WTC11 (cell line): ENCODE data around the gene CXCL6. TPM values are rescaled to one million over a fixed set of nuclear protein-coding genes. Genes with fewer than 3 reads are reported as not detected.

Source experiments
- ATAC-seq: fragments of 200-7000 bp; cut with Tn5 transposase; 2 replicates; pipeline ENCODE4 v1.10.0; 2021; ENCODE audit warnings: mild to moderate bottlenecking, moderate library complexity
- CTCF ChIA-PET: fragments of 300-600 bp; sonication (Branson Sonifier 250); formaldehyde crosslinking; loops from one replicate; lab custom pipeline; 2021; ENCODE audit warnings: antibody characterized with exemption; lab: Charles Lee
- POLR2A ChIA-PET: fragments of 350-600 bp; sonication (Branson Sonifier 250); formaldehyde crosslinking; loops from one replicate; lab custom pipeline; 2021; ENCODE audit warnings: antibody characterized with exemption; lab: Charles Lee
- DNase-seq: peaks from one replicate; pipeline ENCODE4 v3.0.0; 2021; ENCODE audit warnings: low spot score
- H3K27ac Mint-ChIP-seq: 2 replicates; pipeline ENCODE4 v1.8.0; 2021; ENCODE audit warnings: mixed read lengths
- H3K27me3 Mint-ChIP-seq: 2 replicates; pipeline ENCODE4 v1.8.0; 2021; ENCODE audit warnings: low read depth, mild to moderate bottlenecking, moderate library complexity, mixed read lengths
- H3K36me3 Mint-ChIP-seq: 2 replicates; pipeline ENCODE4 v1.8.0; 2021; ENCODE audit warnings: mixed read lengths
- H3K4me1 Mint-ChIP-seq: 2 replicates; pipeline ENCODE4 v1.8.0; 2022; ENCODE audit warnings: mixed read lengths
- H3K4me3 Mint-ChIP-seq: 2 replicates; pipeline ENCODE4 v1.8.0; 2021; ENCODE audit warnings: mild to moderate bottlenecking, moderate library complexity, mixed read lengths
- H3K9me3 Mint-ChIP-seq: 2 replicates; pipeline ENCODE4 v1.8.0; 2021; ENCODE audit warnings: mixed read lengths
- ATF2 ChIP-seq: sonication (generic); formaldehyde crosslinking; IDR thresholded peaks from 2 replicates; pipeline ENCODE4 v1.8.1; 2022; ENCODE audit warnings: low read depth, missing genetic modification reagents, borderline replicate concordance
- CTCF ChIP-seq: fragments of 200-600 bp; IDR thresholded peaks from 2 replicates; pipeline ENCODE4 v1.8.0; 2022; ENCODE audit warnings: antibody characterized with exemption
- FOXP4 ChIP-seq: sonication (generic); formaldehyde crosslinking; IDR thresholded peaks from 2 replicates; pipeline ENCODE4 v1.8.0; 2022; ENCODE audit warnings: mild to moderate bottlenecking, missing genetic modification reagents
- GABPB1 ChIP-seq: sonication (generic); formaldehyde crosslinking; IDR thresholded peaks from 2 replicates; pipeline ENCODE4 v1.8.1; 2023; ENCODE audit warnings: mild to moderate bottlenecking, missing genetic modification reagents
- JAZF1 ChIP-seq: fragments of 250-450 bp; sonication (Bioruptor Pico); IDR thresholded peaks from 2 replicates; pipeline ENCODE4 v1.9.0; 2021; ENCODE audit warnings: moderate library complexity, mild to moderate bottlenecking, inconsistent platforms
- KAT7 ChIP-seq: sonication (generic); formaldehyde crosslinking; IDR thresholded peaks from 2 replicates; pipeline ENCODE4 v1.8.1; 2023; ENCODE audit warnings: missing genetic modification reagents, mild to moderate bottlenecking, borderline replicate concordance
- MXD4 ChIP-seq: fragments of 250-450 bp; sonication (Bioruptor Pico); IDR thresholded peaks from 2 replicates; pipeline ENCODE4 v1.8.0; 2021; ENCODE audit warnings: mild to moderate bottlenecking, moderate library complexity, borderline replicate concordance
- NFYB ChIP-seq: sonication (generic); formaldehyde crosslinking; conservative IDR thresholded peaks from 2 replicates; pipeline ENCODE4 v1.8.0; 2022; ENCODE audit warnings: low read depth, missing genetic modification reagents
- TCF7 ChIP-seq: sonication (generic); formaldehyde crosslinking; IDR thresholded peaks from 2 replicates; pipeline ENCODE4 v1.8.0; 2022; ENCODE audit warnings: mild to moderate bottlenecking, low read depth, missing genetic modification reagents, moderate library complexity
- TP53 ChIP-seq: sonication (generic); formaldehyde crosslinking; IDR thresholded peaks from 2 replicates; pipeline ENCODE4 v1.8.1; 2023; ENCODE audit warnings: mild to moderate bottlenecking, missing genetic modification reagents
- ZNF219 ChIP-seq: sonication (generic); formaldehyde crosslinking; IDR thresholded peaks from 2 replicates; pipeline ENCODE4 v1.8.0; 2023; ENCODE audit warnings: missing genetic modification reagents, mild to moderate bottlenecking, borderline replicate concordance
- ZNF317 ChIP-seq: sonication (generic); formaldehyde crosslinking; IDR thresholded peaks from 2 replicates; pipeline ENCODE4 v1.8.1; 2023; ENCODE audit warnings: low read depth, mild to moderate bottlenecking, moderate library complexity, missing genetic modification reagents, borderline replicate concordance
- total RNA-seq: library from RNA; stranded (reverse); gene quantifications from 3 replicates; pipeline ENCODE4 v1.2.3, GENCODE V29; 2021
- TF ChIP-seq, protein P1 (sequence below): fragments of 250-450 bp; sonication (Bioruptor Pico); conservative IDR thresholded peaks from 2 replicates; pipeline ENCODE4 v1.9.0; 2021; ENCODE audit warnings: mild to moderate bottlenecking
- TF ChIP-seq, protein P2 (sequence below): sonication (generic); formaldehyde crosslinking; IDR thresholded peaks from 2 replicates; pipeline ENCODE4 v1.8.0; 2023; ENCODE audit warnings: missing genetic modification reagents
- TF ChIP-seq, protein P3 (sequence below): fragments of 250-450 bp; sonication (Bioruptor Pico); IDR thresholded peaks from 2 replicates; pipeline ENCODE4 v1.9.0; 2021; ENCODE audit warnings: mild to moderate bottlenecking
- TF ChIP-seq, protein P4 (sequence below): fragments of 250-450 bp; sonication (Bioruptor Pico); IDR thresholded peaks from 2 replicates; pipeline ENCODE4 v1.8.0; 2021; ENCODE audit warnings: mild to moderate bottlenecking
- TF ChIP-seq, protein P5 (sequence below): sonication (generic); formaldehyde crosslinking; IDR thresholded peaks from 2 replicates; pipeline ENCODE4 v1.8.1; 2023; ENCODE audit warnings: mild to moderate bottlenecking, missing genetic modification reagents

Gene CXCL6
- total RNA-seq, 1 experiment from 2014 or later, result 4.9 TPM

GRCh38 chr4:73811841-73812240 lies 24.6 kb upstream of the CXCL6 start (continued):
- TF ChIP-seq, protein P1, sequence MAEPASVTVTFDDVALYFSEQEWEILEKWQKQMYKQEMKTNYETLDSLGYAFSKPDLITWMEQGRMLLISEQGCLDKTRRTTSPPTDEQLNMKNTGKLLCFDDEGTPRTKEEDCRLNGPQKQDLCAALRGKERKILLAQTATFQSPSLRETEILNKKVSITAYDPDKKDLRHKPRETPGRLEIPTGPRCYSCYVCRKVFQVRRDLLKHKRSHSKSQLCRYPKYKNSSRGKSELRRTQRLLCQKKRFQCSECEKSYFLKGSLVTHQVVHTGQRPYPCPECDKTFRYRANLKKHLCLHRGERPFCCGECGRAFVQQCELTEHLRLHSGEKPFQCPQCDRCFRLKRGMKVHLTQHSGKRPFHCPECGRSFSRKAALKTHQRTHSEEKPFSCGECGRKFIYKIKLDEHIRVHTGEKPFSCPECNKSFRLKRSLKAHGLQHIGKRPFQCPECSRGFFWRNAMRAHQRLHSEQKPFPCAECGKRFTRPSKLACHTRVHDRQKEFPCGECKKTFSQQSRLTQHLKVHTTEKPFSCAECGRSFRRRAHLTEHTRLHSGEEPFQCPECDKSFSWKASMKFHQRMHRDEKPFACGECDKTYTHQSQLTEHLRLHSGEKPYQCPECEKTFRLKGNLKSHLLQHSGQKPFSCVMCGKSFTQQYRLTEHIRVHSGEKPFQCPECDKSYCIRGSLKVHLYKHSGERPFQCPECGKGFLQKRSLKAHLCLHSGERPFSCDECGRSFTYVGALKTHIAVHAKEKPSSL, result no peak
- TF ChIP-seq JAZF1, result no peak
- TF ChIP-seq ATF2 (CRISPR knock-in tag), result no peak

- Mint-ChIP-seq H3K9me3 (peaks cover 7% of the 10 kb centered on the region), H3K4me3 (no peak overlapping the region), H3K36me3 (no peaks in the 10 kb centered on the region), H3K4me1 (peaks cover 23% of the 10 kb centered on the region), H3K27me3 (no peaks in the 10 kb centered on the region), H3K27ac (no peak overlapping the region)
- DNase-seq (no peak), ATAC-seq (no peak)
- TF ChIP-seq KAT7 (CRISPR knock-in tag) (no peak), FOXP4 (CRISPR knock-in tag) (no peak), ZNF219 (CRISPR knock-in tag) (no peak), NFYB (CRISPR knock-in tag) (no peak), MXD4 (no peak), TP53 (CRISPR knock-in tag) (no peak), CTCF (no peak), GABPB1 (CRISPR knock-in tag) (no peak), ZNF317 (CRISPR knock-in tag) (no peak), TCF7 (CRISPR knock-in tag) (no peak)
- TF ChIP-seq, protein P2, sequence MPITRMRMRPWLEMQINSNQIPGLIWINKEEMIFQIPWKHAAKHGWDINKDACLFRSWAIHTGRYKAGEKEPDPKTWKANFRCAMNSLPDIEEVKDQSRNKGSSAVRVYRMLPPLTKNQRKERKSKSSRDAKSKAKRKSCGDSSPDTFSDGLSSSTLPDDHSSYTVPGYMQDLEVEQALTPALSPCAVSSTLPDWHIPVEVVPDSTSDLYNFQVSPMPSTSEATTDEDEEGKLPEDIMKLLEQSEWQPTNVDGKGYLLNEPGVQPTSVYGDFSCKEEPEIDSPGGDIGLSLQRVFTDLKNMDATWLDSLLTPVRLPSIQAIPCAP (CRISPR knock-in tag), result no peak
- TF ChIP-seq, protein P3, sequence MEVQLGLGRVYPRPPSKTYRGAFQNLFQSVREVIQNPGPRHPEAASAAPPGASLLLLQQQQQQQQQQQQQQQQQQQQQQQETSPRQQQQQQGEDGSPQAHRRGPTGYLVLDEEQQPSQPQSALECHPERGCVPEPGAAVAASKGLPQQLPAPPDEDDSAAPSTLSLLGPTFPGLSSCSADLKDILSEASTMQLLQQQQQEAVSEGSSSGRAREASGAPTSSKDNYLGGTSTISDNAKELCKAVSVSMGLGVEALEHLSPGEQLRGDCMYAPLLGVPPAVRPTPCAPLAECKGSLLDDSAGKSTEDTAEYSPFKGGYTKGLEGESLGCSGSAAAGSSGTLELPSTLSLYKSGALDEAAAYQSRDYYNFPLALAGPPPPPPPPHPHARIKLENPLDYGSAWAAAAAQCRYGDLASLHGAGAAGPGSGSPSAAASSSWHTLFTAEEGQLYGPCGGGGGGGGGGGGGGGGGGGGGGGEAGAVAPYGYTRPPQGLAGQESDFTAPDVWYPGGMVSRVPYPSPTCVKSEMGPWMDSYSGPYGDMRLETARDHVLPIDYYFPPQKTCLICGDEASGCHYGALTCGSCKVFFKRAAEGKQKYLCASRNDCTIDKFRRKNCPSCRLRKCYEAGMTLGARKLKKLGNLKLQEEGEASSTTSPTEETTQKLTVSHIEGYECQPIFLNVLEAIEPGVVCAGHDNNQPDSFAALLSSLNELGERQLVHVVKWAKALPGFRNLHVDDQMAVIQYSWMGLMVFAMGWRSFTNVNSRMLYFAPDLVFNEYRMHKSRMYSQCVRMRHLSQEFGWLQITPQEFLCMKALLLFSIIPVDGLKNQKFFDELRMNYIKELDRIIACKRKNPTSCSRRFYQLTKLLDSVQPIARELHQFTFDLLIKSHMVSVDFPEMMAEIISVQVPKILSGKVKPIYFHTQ, result no peak
- TF ChIP-seq, protein P4, sequence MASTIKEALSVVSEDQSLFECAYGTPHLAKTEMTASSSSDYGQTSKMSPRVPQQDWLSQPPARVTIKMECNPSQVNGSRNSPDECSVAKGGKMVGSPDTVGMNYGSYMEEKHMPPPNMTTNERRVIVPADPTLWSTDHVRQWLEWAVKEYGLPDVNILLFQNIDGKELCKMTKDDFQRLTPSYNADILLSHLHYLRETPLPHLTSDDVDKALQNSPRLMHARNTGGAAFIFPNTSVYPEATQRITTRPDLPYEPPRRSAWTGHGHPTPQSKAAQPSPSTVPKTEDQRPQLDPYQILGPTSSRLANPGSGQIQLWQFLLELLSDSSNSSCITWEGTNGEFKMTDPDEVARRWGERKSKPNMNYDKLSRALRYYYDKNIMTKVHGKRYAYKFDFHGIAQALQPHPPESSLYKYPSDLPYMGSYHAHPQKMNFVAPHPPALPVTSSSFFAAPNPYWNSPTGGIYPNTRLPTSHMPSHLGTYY (CRISPR knock-in tag), result no peak
- TF ChIP-seq, protein P5, sequence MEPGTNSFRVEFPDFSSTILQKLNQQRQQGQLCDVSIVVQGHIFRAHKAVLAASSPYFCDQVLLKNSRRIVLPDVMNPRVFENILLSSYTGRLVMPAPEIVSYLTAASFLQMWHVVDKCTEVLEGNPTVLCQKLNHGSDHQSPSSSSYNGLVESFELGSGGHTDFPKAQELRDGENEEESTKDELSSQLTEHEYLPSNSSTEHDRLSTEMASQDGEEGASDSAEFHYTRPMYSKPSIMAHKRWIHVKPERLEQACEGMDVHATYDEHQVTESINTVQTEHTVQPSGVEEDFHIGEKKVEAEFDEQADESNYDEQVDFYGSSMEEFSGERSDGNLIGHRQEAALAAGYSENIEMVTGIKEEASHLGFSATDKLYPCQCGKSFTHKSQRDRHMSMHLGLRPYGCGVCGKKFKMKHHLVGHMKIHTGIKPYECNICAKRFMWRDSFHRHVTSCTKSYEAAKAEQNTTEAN (CRISPR knock-in tag), result no peak
- TF ChIP-seq, protein P1, result no peak
- POLR2A ChIA-PET, result no interaction called here
- CTCF ChIA-PET, result no interaction called here
Observed at GRCh38 chr4:73814679-73815078, 21.8 kb upstream of the CXCL6 start.
